Measurements from ENCODE around the gene ZFYVE1. TPM values are rescaled to one million over a fixed set of nuclear protein-coding genes. Genes with fewer than 3 reads are reported as not detected.

ZFYVE1 gene
- total RNA-seq, 1 experiment from 2014 or later, result 9.1 TPM

DNA sequence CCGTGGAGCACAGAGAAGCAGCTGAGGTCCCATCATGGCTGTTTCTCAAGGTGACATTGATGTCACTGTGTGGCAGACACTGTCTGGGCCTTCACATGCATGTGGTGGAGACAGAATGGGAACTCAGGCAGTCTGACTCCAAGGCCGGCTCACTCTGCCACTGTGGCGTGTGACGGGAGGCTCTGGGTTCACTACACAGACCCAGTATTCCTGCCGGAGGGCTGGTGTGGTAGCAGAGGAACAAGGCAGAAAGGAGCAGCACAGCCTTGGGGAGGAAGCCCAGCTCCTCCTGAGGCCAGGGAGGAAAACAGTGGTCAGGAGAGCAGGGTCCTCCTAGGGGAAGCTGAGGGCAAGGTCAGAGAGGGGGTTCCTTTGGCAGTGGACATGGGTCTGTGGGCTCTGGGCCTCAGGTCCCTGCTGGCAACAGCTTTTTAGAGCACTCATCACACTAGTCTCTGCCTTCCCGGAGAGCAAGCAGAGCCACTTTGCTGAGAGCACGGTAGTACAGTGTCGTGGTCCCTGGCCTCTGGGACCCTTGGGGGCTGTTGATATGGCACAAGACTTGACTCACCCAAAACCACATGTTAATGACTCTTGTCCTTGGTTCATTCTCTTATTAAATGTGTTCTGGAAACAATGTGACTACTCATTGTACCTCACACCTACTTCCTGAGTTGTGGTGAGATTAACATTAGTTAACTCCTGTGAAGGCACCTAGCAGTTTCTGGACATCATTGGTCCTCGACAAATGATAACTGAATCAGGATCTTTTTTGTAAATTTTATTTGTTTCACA is 79.3 kb downstream of the ZFYVE1 start:
- Histone ChIP-seq H3K27ac (ENCODE audit: low read length) (no peak overlapping the region), H3K4me1 (ENCODE audit: low read length) (no peaks in the 10 kb centered on the region), H2AFZ (ENCODE audit: low read length) (no peak overlapping the region), H3K9ac (ENCODE audit: low read length) (no peak overlapping the region), H3K9me3 (ENCODE audit: low read length) (no peaks in the 10 kb centered on the region), H3K36me3 (ENCODE audit: insufficient read depth, low read length) (peaks cover 40% of the 10 kb centered on the region), H3K4me3 (ENCODE audit: low read length) (no peak overlapping the region), H3K27me3 (ENCODE audit: low read length) (no peaks in the 10 kb centered on the region), H3K79me2 (ENCODE audit: low read length) (no peaks in the 10 kb centered on the region), H4K20me1 (ENCODE audit: insufficient read depth, low read depth, low read length) (no peaks in the 10 kb centered on the region), H3K4me2 (ENCODE audit: low read depth, low read length, poor library complexity, severe bottlenecking) (no peak overlapping the region), H3K9me2 (replicated peaks; ENCODE audit: insufficient read depth, low read length) (no peaks in the 10 kb centered on the region)
- no peak for DNase-seq

DNA sequence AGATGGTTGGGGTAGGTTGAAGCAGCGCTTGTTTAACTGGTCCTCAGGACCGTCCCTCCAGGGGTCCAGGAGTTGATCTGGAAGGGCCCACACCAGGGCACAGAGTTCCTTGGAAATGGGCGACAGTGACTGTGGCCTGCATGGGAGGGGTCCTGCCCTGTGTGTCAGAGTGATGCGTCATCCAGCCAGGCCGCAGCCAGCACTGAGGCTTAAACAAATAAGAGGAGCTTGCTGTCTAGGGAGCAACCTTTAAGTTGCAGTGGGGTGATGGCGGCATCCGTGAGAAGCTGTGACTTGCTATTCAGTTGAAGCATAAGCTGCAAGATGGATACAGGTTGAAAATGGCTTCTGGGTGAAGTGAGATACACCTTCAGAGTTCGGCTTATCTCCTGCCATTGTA is 80.4 kb downstream of the ZFYVE1 start:
- H3K9me2 ChIP-seq (replicated peaks; ENCODE audit: insufficient read depth, low read length), result no peaks in the 10 kb centered on the region
- DNase-seq, result no peak
- H3K27ac ChIP-seq (ENCODE audit: low read length), result no peak overlapping the region
- no peak overlapping the region for H3K4me2 ChIP-seq (ENCODE audit: low read depth, low read length, poor library complexity, severe bottlenecking)
- no peaks in the 10 kb centered on the region for H3K9me3 ChIP-seq (ENCODE audit: low read length)
- peaks cover 33% of the 10 kb centered on the region for H3K36me3 ChIP-seq (ENCODE audit: insufficient read depth, low read length)
- no peaks in the 10 kb centered on the region for H3K4me1 ChIP-seq (ENCODE audit: low read length)
- no peaks in the 10 kb centered on the region for H3K79me2 ChIP-seq (ENCODE audit: low read length)
- no peak overlapping the region for H3K4me3 ChIP-seq (ENCODE audit: low read length)
- no peak overlapping the region for H3K9ac ChIP-seq (ENCODE audit: low read length)
- no peaks in the 10 kb centered on the region for H3K27me3 ChIP-seq (ENCODE audit: low read length)
- H4K20me1 ChIP-seq (ENCODE audit: insufficient read depth, low read depth, low read length), result no peaks in the 10 kb centered on the region
- no peak overlapping the region for H2AFZ ChIP-seq (ENCODE audit: low read length)

DNA sequence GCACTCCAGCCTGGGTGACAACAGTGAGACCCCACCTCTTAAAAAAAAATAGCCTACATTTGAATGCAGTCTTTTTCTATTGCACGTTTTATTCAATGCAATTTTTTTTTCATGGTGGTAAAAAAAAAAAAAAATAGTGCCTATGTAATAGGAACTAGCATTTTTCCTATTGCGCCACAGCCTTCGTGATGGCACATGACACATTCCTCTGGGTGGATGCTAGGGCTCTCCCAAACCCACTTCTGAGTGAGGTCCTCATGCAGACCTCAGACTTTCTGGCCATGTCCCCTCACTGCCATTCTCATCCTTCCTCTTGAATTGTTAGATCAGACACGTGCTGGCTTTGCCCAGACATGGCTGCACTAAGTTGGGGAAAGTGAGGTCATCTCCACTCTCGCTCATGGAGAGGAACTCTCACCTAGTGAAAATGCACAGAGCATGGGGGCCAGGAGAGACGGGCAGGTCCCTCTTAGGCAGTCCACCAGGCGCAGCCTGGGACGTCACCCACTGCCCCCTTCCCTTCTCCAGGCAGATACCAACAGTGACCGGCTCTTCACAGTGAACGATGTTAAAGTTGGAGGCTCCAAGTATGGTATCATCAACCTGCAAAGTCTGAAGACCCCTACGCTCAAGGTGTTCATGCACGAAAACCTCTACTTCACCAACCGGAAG is 81.4 kb downstream of the ZFYVE1 start:
- H3K9me2 ChIP-seq (replicated peaks; ENCODE audit: insufficient read depth, low read length), result no peaks in the 10 kb centered on the region
- no peaks in the 10 kb centered on the region for H3K79me2 ChIP-seq (ENCODE audit: low read length)
- no peak overlapping the region for H3K9ac ChIP-seq (ENCODE audit: low read length)
- H4K20me1 ChIP-seq (ENCODE audit: insufficient read depth, low read depth, low read length), result no peaks in the 10 kb centered on the region
- H3K36me3 ChIP-seq (ENCODE audit: insufficient read depth, low read length), result peaks cover 37% of the 10 kb centered on the region
- no peaks in the 10 kb centered on the region for H3K27me3 ChIP-seq (ENCODE audit: low read length)
- no peak overlapping the region for H2AFZ ChIP-seq (ENCODE audit: low read length)
- no peak overlapping the region for H3K27ac ChIP-seq (ENCODE audit: low read length)
- no peak overlapping the region for H3K4me3 ChIP-seq (ENCODE audit: low read length)
- H3K4me2 ChIP-seq (ENCODE audit: low read depth, low read length, poor library complexity, severe bottlenecking), result no peak overlapping the region
- no peaks in the 10 kb centered on the region for H3K4me1 ChIP-seq (ENCODE audit: low read length)
- H3K9me3 ChIP-seq (ENCODE audit: low read length), result no peaks in the 10 kb centered on the region
- DNase-seq, result no peak

DNA sequence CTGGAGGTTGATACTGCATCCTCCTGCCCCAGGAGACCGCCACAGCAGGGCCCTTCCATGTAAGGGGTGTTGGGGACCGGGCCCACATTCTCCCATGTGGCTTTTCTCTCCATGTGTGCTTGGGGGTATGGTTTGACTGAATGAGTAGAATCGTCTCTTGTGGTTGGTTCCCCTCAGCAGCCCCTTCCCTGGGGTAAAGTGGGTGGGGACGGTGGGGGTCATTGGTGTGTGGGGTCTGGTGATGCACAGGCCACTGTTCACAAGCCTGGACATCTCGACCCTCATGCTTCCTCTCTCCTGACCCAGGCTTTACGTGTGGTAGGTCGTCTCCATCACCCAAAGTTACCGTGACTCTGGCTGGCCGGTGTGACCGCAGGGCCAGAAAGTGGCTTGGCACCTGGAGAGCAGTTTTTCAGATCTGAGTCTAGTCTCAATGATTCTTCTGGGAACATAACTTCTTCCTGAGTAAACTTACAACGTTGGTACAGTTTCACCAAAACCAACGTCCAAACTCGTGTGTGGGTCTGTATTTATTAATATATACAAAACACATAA is 83.0 kb downstream of the ZFYVE1 start:
- H3K9me2 ChIP-seq (replicated peaks; ENCODE audit: insufficient read depth, low read length), result no peaks in the 10 kb centered on the region
- peaks cover 46% of the 10 kb centered on the region for H3K36me3 ChIP-seq (ENCODE audit: insufficient read depth, low read length)
- no peak overlapping the region for H3K27ac ChIP-seq (ENCODE audit: low read length)
- H3K4me3 ChIP-seq (ENCODE audit: low read length), result no peak overlapping the region
- no peaks in the 10 kb centered on the region for H4K20me1 ChIP-seq (ENCODE audit: insufficient read depth, low read depth, low read length)
- no peak overlapping the region for H3K9ac ChIP-seq (ENCODE audit: low read length)
- H3K4me2 ChIP-seq (ENCODE audit: low read depth, low read length, poor library complexity, severe bottlenecking), result no peak overlapping the region
- H3K79me2 ChIP-seq (ENCODE audit: low read length), result no peaks in the 10 kb centered on the region
- no peaks in the 10 kb centered on the region for H3K27me3 ChIP-seq (ENCODE audit: low read length)
- H2AFZ ChIP-seq (ENCODE audit: low read length), result no peak overlapping the region
- no peaks in the 10 kb centered on the region for H3K9me3 ChIP-seq (ENCODE audit: low read length)
- peak; percentile 38 for DNase-seq
- H3K4me1 ChIP-seq (ENCODE audit: low read length), result no peaks in the 10 kb centered on the region

DNA sequence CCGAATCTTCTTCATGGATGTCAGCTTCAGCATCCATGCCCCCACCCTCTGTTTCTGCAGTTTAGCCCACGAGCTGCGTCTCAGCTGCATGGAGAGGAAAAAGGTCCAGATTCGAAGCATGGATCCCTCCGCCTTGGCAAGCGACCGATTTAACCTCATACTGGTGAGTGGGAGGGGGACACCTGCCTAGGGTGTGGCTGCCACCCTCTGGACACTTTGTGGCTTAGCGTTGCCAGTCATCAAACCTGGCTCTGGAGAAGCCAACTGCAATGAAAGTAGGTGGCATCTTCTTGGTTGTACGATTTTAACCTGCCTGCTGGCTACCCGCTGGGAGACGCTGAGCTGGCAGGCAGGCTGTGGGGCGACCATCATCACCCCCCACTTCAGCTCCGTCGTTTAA is 84.0 kb downstream of the ZFYVE1 start:
- no peak overlapping the region for H2AFZ ChIP-seq (ENCODE audit: low read length)
- no peak overlapping the region for H3K27ac ChIP-seq (ENCODE audit: low read length)
- H3K36me3 ChIP-seq (ENCODE audit: insufficient read depth, low read length), result peaks cover 50% of the 10 kb centered on the region

DNA sequence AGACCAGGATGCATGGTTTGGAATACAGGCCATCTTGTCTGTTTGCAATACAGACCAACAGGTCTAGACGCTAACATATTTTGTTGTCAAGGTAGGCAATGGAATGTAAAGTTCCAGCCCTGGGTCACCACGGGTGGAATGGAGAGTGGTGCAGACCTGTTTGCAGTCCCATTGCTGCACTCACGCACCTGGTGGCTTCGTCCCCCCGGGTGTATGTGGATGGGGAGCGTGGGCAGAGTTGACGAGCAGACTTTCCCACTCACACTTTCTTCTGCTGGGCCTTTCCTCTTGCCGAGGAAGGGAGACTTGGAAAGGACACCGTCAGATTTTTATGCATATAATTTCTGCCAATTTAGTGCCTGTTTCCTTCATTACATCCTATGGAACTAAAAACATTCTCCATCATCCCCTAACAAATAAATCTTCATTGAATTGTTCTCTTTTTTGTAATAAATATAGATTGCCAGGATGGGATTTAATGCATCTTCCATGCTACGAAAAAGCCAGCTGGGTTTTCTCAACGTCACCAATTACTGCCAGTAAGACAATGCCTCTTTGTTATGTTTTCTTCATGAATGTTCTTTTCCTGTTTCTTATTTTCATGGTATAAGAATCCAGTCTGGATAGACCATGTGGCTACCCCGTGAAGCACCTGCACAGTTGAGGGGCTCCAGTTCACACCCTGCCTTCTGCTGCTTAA is 85.5 kb downstream of the ZFYVE1 start:
- no peak for DNase-seq
- Histone ChIP-seq H3K27ac (ENCODE audit: low read length) (no peak overlapping the region), H3K27me3 (ENCODE audit: low read length) (no peaks in the 10 kb centered on the region), H2AFZ (ENCODE audit: low read length) (no peak overlapping the region), H4K20me1 (ENCODE audit: insufficient read depth, low read depth, low read length) (peaks cover 5% of the 10 kb centered on the region; the same call in 1 of the 2 replicates), H3K9me2 (replicated peaks; ENCODE audit: insufficient read depth, low read length) (no peaks in the 10 kb centered on the region), H3K9ac (ENCODE audit: low read length) (no peak overlapping the region), H3K4me2 (ENCODE audit: low read depth, low read length, poor library complexity, severe bottlenecking) (no peak overlapping the region), H3K9me3 (ENCODE audit: low read length) (no peaks in the 10 kb centered on the region), H3K79me2 (ENCODE audit: low read length) (peaks cover 12% of the 10 kb centered on the region), H3K4me3 (ENCODE audit: low read length) (no peak overlapping the region), H3K4me1 (ENCODE audit: low read length) (no peaks in the 10 kb centered on the region), H3K36me3 (ENCODE audit: insufficient read depth, low read length) (peaks cover 40% of the 10 kb centered on the region)

More for the DNA sequence above, 84.0 kb downstream of the ZFYVE1 start:
- H3K9ac ChIP-seq (ENCODE audit: low read length), result no peak overlapping the region
- H3K4me1 ChIP-seq (ENCODE audit: low read length), result no peaks in the 10 kb centered on the region
- H3K9me2 ChIP-seq (replicated peaks; ENCODE audit: insufficient read depth, low read length), result no peaks in the 10 kb centered on the region
- no peaks in the 10 kb centered on the region for H3K27me3 ChIP-seq (ENCODE audit: low read length)
- no peaks in the 10 kb centered on the region for H3K9me3 ChIP-seq (ENCODE audit: low read length)
- H3K79me2 ChIP-seq (ENCODE audit: low read length), result peaks cover 5% of the 10 kb centered on the region; the same call in 1 of the 2 replicates
- no peak overlapping the region for H3K4me3 ChIP-seq (ENCODE audit: low read length)
- H4K20me1 ChIP-seq (ENCODE audit: insufficient read depth, low read depth, low read length), result no peaks in the 10 kb centered on the region
- no peak for DNase-seq
- no peak overlapping the region for H3K4me2 ChIP-seq (ENCODE audit: low read depth, low read length, poor library complexity, severe bottlenecking)

DNA sequence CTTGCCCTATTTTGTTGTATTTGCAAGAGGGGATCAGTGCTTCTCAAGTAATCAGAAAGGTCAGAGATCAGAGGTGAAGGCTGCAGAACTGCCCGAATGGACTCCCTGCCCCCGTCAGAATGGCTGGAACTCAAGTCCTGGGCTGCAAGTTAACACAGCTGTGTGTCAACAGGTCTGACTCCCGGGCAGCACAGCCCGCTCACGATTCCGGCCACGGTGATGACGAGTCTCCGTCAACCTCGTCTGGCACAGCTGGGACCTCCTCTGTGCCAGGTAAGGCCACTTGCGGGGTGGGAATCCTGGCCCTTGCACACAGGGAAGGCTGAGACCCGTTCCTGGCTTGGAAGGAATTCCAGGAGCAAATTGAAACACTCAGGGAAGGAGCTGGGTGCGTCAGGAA is 87.3 kb downstream of the ZFYVE1 start:
- Histone ChIP-seq H3K36me3 (ENCODE audit: insufficient read depth, low read length) (peaks cover 34% of the 10 kb centered on the region), H3K9me3 (ENCODE audit: low read length) (no peaks in the 10 kb centered on the region)
- no peak for DNase-seq

DNA sequence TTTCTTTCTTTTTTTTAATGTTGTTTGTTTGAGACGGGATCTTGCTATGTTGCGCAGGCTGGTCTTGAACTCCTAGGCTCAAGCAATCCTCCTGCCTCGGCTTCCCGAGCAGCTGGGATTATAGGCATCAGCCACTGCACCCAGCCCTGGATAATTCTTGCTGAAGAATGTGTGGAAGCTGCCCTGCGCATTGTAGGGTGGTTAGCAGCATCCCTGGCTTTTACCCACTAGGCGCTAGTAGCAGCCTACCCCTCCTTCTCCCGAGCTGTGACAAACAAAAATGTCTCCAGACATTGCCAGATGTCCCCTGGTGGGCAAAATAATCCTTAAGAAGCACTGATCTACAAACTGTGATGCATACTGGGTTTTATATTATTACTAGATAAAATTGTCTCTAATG is 94.0 kb downstream of the ZFYVE1 start:
- Histone ChIP-seq H4K20me1 (ENCODE audit: insufficient read depth, low read depth, low read length) (peaks cover 5% of the 10 kb centered on the region; the same call in 1 of the 2 replicates), H3K9ac (ENCODE audit: low read length) (no peak overlapping the region), H3K9me2 (replicated peaks; ENCODE audit: insufficient read depth, low read length) (no peaks in the 10 kb centered on the region), H3K9me3 (ENCODE audit: low read length) (no peaks in the 10 kb centered on the region), H3K27me3 (ENCODE audit: low read length) (no peaks in the 10 kb centered on the region), H3K4me2 (ENCODE audit: low read depth, low read length, poor library complexity, severe bottlenecking) (no peak overlapping the region), H3K36me3 (ENCODE audit: insufficient read depth, low read length) (peaks cover 3% of the 10 kb centered on the region; the same call in 1 of the 2 replicates), H3K27ac (ENCODE audit: low read length) (no peak overlapping the region), H3K4me3 (ENCODE audit: low read length) (no peak overlapping the region), H3K79me2 (ENCODE audit: low read length) (peaks cover 90% of the 10 kb centered on the region), H2AFZ (ENCODE audit: low read length) (no peak overlapping the region), H3K4me1 (ENCODE audit: low read length) (peaks cover 9% of the 10 kb centered on the region)
- no peak for DNase-seq

More for the DNA sequence above, 87.3 kb downstream of the ZFYVE1 start:
- Histone ChIP-seq H3K79me2 (ENCODE audit: low read length) (peaks cover 30% of the 10 kb centered on the region), H3K9ac (ENCODE audit: low read length) (no peak overlapping the region), H3K9me2 (replicated peaks; ENCODE audit: insufficient read depth, low read length) (no peaks in the 10 kb centered on the region), H2AFZ (ENCODE audit: low read length) (no peak overlapping the region), H3K4me3 (ENCODE audit: low read length) (no peak overlapping the region), H3K4me2 (ENCODE audit: low read depth, low read length, poor library complexity, severe bottlenecking) (no peak overlapping the region), H3K4me1 (ENCODE audit: low read length) (no peaks in the 10 kb centered on the region), H3K27me3 (ENCODE audit: low read length) (no peaks in the 10 kb centered on the region), H3K27ac (ENCODE audit: low read length) (no peak overlapping the region), H4K20me1 (ENCODE audit: insufficient read depth, low read depth, low read length) (peaks cover 5% of the 10 kb centered on the region; the same call in 1 of the 2 replicates)

All from Karpas-422 (cell line).